Neuronal stem cell (in vitro differentiated cells): ENCODE measurements around the gene SLC7A6.

Experiments
- DNase-seq: peaks from one replicate; pipeline ENCODE4 v3.0.0-alpha.2; 2013; ENCODE audit warnings: low spot score
- H2AFZ ChIP-seq: one replicate; pipeline ENCODE4 v1.6.1; 2013; ENCODE audit warnings: mild to moderate bottlenecking, low read length, inconsistent platforms
- H2AK5ac ChIP-seq: 2 replicates; pipeline ENCODE4 v1.6.1; 2013; ENCODE audit warnings: low read depth, mild to moderate bottlenecking, inconsistent platforms, low read length, moderate library complexity, mixed read lengths
- H2BK120ac ChIP-seq: 2 replicates; pipeline ENCODE4 v1.6.1; 2013; ENCODE audit warnings: low read depth, mild to moderate bottlenecking, inconsistent platforms, low read length, moderate library complexity, mixed read lengths
- H2BK12ac ChIP-seq: one replicate; pipeline ENCODE4 v1.6.1; 2013; ENCODE audit warnings: low read length, inconsistent platforms
- H2BK15ac ChIP-seq: 2 replicates; pipeline ENCODE4 v1.6.1; 2013; ENCODE audit warnings: mild to moderate bottlenecking, low read length, inconsistent platforms, mixed read lengths
- H2BK5ac ChIP-seq: one replicate; pipeline ENCODE4 v1.6.1; 2013; ENCODE audit warnings: inconsistent platforms, mild to moderate bottlenecking, low read length, moderate library complexity
- H3K14ac ChIP-seq: one replicate; pipeline ENCODE4 v1.6.1; 2013; ENCODE audit warnings: low read length, inconsistent platforms
- H3K18ac ChIP-seq: 2 replicates; pipeline ENCODE4 v1.6.1; 2013; ENCODE audit warnings: low read length, inconsistent platforms
- H3K23ac ChIP-seq: 2 replicates; pipeline ENCODE4 v1.6.1; 2013; ENCODE audit warnings: low read depth, mild to moderate bottlenecking, mixed read lengths, low read length, inconsistent platforms; ENCODE audit not compliant: poor library complexity
- H3K27ac ChIP-seq: replicated peaks from 3 replicates; pipeline ENCODE4 v1.5.1; 2013; ENCODE audit warnings: low read length, inconsistent platforms
- H3K27me3 ChIP-seq, 3 experiments: 2 replicates each; pipeline ENCODE4 v1.6.1; 2013; ENCODE audit warnings: low read length in 3 of 3, mild to moderate bottlenecking in 2 of 3, inconsistent platforms in 1 of 3, low read depth in 1 of 3, mixed read lengths in 1 of 3, moderate library complexity in 1 of 3; ENCODE audit not compliant: control insufficient read depth in 3 of 3, insufficient read depth in 3 of 3
- H3K36me3 ChIP-seq, 2 donors: replicated peaks in 1 of 2; 2 replicates each; pipeline ENCODE4 v1.6.1; 2013; ENCODE audit warnings: low read length in 2 of 2; ENCODE audit not compliant: control insufficient read depth in 2 of 2, insufficient read depth in 2 of 2
- H3K4ac ChIP-seq: 2 replicates; pipeline ENCODE4 v1.6.1; 2013; ENCODE audit warnings: inconsistent platforms, mild to moderate bottlenecking, low read length, moderate library complexity
- H3K4me1 ChIP-seq, 2 donors: 1 replicate in 1 of 2; 2 replicates in 1 of 2; pipeline ENCODE4 v1.6.1; 2013; ENCODE audit warnings: low read length in 2 of 2, low read depth in 1 of 2; ENCODE audit not compliant: control insufficient read depth in 2 of 2, insufficient read depth in 1 of 2
- H3K4me2 ChIP-seq: one replicate; pipeline ENCODE4 v1.6.1; 2013; ENCODE audit warnings: mild to moderate bottlenecking, low read length, inconsistent platforms; ENCODE audit not compliant: insufficient read depth, poor library complexity, severe bottlenecking
- H3K4me3 ChIP-seq, 2 donors: 2 replicates each; pipeline ENCODE4 v1.5.1; 2013; ENCODE audit warnings: low read length in 2 of 2, mild to moderate bottlenecking in 2 of 2, inconsistent platforms in 1 of 2, moderate library complexity in 1 of 2
- H3K79me1 ChIP-seq: one replicate; pipeline ENCODE4 v1.6.1; 2013; ENCODE audit warnings: low read depth, mild to moderate bottlenecking, inconsistent platforms, low read length, moderate library complexity
- H3K9ac ChIP-seq: one replicate; pipeline ENCODE4 v1.6.1; 2013; ENCODE audit warnings: mild to moderate bottlenecking, low read depth, low read length, inconsistent platforms; ENCODE audit not compliant: poor library complexity
- H3K9me3 ChIP-seq, 2 donors: replicated peaks in 1 of 2; 2 replicates each; pipeline versions ENCODE3 to v1.6.1; 2013; ENCODE audit warnings: low read length in 2 of 2, mild to moderate bottlenecking in 2 of 2, inconsistent platforms in 1 of 2, low read depth in 1 of 2, mixed read lengths in 1 of 2, moderate library complexity in 1 of 2; ENCODE audit not compliant: control insufficient read depth in 2 of 2, insufficient read depth in 1 of 2
- H4K8ac ChIP-seq: one replicate; pipeline ENCODE4 v1.6.1; 2013; ENCODE audit warnings: low read depth, mild to moderate bottlenecking, inconsistent platforms, low read length, moderate library complexity
- H4K91ac ChIP-seq: one replicate; pipeline ENCODE4 v1.6.1; 2013; ENCODE audit warnings: low read length, low read depth, mild to moderate bottlenecking, inconsistent platforms; ENCODE audit not compliant: poor library complexity
- WGBS, 2 donors: extraction: QIAGEN DNeasy Blood & Tissue Kit; methylation state at CpG; one replicate each; pipeline ENCODE4 v1.1.7; 2013; ENCODE audit warnings: missing lambda C conversion rate in 2 of 2, mixed read lengths in 1 of 2; ENCODE audit not compliant: insufficient read length in 2 of 2, insufficient replicate concordance in 1 of 2; ENCODE audit errors: extremely low coverage in 2 of 2; 5-methylcytosine and 5-hydroxymethylcytosine counted together

Gene SLC7A6

DNA sequence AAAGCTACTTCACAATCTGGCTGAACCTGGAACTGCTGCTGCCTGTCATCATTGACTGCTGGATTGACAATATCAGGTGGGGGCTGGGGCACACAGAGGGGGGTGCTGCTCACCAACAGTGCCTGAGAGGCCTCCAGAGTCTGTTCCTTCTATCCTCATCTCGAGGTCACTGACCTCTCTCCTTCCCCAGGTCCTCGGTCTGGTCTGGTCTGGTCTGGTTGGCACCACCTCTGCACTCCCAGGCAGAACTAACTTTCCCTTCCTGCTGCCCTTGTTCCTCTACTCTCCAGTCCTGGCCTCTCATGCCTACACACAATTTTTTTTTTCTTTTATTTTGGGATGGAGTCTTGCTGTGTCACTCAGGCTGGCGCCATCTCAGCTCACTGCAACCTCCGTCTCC, 15.0 kb upstream of the SLC7A6 start:
- Histone ChIP-seq H3K4me1 (peaks cover 6 to 7% of the 10 kb centered on the region in 2 donors), H2BK12ac (no peak overlapping the region), H4K8ac (no peak overlapping the region), H2BK120ac (no peak overlapping the region), H4K91ac (no peak overlapping the region), H3K9ac (no peak overlapping the region), H2AFZ (no peak overlapping the region), H2BK15ac (no peak overlapping the region), H3K18ac (no peak overlapping the region), H2AK5ac (no peak overlapping the region), H3K4ac (no peak overlapping the region), H3K9me3 (no peaks in the 10 kb centered on the region), H2BK5ac (no peak overlapping the region), H3K27ac (no peak overlapping the region), H3K4me3 (no peak overlapping the region), H3K4me2 (no peak overlapping the region), H3K79me1 (peaks cover 8% of the 10 kb centered on the region), H3K14ac (no peak overlapping the region), H3K23ac (no peak overlapping the region), H3K36me3 (peaks cover 8 to 25% of the 10 kb centered on the region in 2 donors), H3K27me3 (peaks cover 0 to 5% (median 0%) of the 10 kb centered on the region in 3 experiments)
- DNase-seq: no peak
- WGBS, 2 donors: no CpG with 5 or more reads among the region's 4 CpGs

DNA sequence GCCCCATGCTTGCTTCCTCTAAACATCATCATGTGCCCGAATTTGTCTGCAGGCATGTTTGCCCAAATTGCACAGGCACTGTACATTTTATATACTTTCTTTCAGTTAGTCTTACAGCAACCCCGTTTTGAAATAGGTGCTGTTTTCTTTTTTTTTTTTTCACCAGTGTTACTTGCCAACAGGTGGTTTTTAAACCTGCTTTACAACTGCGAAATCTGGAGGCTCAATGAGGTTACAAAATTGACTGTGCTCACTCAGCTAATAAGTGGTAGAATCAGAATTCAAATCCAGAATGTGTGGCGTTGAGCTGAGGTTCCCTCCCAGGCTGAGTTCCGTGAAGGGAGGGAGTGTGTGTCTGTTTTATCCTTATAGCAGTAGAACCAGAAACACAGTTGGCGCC, 13.4 kb upstream of the SLC7A6 start:
- Histone ChIP-seq H3K4ac (no peak overlapping the region), H2BK5ac (no peak overlapping the region), H4K91ac (no peak overlapping the region), H3K36me3 (peaks cover 15 to 39% of the 10 kb centered on the region in 2 donors), H3K9me3 (no peaks in the 10 kb centered on the region), H2BK15ac (no peak overlapping the region), H2BK120ac (no peak overlapping the region), H2AFZ (no peak overlapping the region), H3K27ac (no peak overlapping the region), H3K4me1 (peaks cover under 1% of the 10 kb centered on the region in 2 donors), H3K79me1 (peaks cover 6% of the 10 kb centered on the region), H3K4me3 (no peak overlapping the region), H3K18ac (no peak overlapping the region), H2AK5ac (no peak overlapping the region), H4K8ac (no peak overlapping the region), H2BK12ac (no peak overlapping the region), H3K4me2 (no peak overlapping the region), H3K23ac (no peak overlapping the region), H3K27me3 (no peaks in the 10 kb centered on the region), H3K14ac (no peak overlapping the region), H3K9ac (no peak overlapping the region)
- no peak for DNase-seq
- no CpG with 5 or more reads among the region's 6 CpGs for WGBS, 2 donors

DNA sequence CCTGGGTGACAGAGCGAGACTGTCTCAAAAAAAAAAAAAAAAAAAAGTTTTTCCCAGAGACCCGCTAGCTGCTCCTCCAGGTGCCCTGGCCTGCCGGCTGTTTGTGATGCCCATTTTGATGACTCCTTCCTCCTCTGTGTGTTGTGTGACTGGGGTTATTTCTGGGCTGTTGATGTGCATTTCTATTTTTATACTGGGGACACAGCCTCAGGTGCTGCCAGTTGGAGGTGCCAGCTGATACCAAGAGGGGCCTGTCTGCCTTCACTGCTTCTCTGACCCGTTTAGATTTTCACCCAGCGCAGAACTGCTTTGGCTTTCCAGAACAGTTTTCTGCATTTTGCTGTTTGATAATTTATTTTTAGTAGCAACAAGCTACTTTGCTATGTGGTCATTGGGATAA, 12.5 kb upstream of the SLC7A6 start:
- H2BK12ac ChIP-seq: no peak overlapping the region
- H3K27me3 ChIP-seq: no peaks in the 10 kb centered on the region
- no peak overlapping the region for H2BK120ac ChIP-seq
- H3K79me1 ChIP-seq: peaks cover 3% of the 10 kb centered on the region
- no peak overlapping the region for H2AK5ac ChIP-seq
- WGBS, 2 donors: no CpG with 5 or more reads among the region's 5 CpGs
- H3K4me2 ChIP-seq: no peak overlapping the region
- no peaks in the 10 kb centered on the region for H3K4me1 ChIP-seq
- no peak overlapping the region for H4K8ac ChIP-seq
- H4K91ac ChIP-seq: no peak overlapping the region
- no peak overlapping the region for H3K18ac ChIP-seq
- peaks cover 17 to 43% of the 10 kb centered on the region in 2 donors for H3K36me3 ChIP-seq
- no peak overlapping the region for H2BK15ac ChIP-seq
- no peak overlapping the region for H3K23ac ChIP-seq
- H2AFZ ChIP-seq: no peak overlapping the region
- H3K9me3 ChIP-seq: no peaks in the 10 kb centered on the region
- H3K9ac ChIP-seq: no peak overlapping the region
- no peak overlapping the region for H3K27ac ChIP-seq
- no peak overlapping the region for H3K4me3 ChIP-seq
- DNase-seq: no peak
- no peak overlapping the region for H3K4ac ChIP-seq
- no peak overlapping the region for H3K14ac ChIP-seq
- no peak overlapping the region for H2BK5ac ChIP-seq

DNA sequence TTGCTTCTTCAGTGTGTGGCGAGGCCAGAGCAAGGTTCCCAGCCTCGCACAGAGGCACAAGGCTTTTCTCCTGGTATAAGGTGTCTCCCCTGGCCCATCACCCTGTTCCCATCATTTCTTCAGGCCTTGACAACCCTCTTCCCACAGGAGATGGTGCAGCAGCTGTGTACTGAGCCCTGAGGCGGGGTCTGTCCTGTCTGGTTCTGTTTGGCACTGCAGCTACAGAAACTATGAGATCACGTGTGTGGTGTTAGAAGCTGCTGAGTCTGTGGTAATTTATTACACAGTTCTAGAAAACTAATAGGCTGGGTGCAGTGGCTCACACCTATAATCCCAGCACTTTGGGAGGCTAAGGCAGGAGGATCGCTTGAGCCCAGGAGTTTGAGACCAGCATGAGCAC, 11.9 kb upstream of the SLC7A6 start:
- no peak overlapping the region for H3K9ac ChIP-seq
- H3K18ac ChIP-seq: no peak overlapping the region
- no peak overlapping the region for H2AK5ac ChIP-seq
- no peak overlapping the region for H3K4ac ChIP-seq
- H3K36me3 ChIP-seq: peaks cover 17 to 43% of the 10 kb centered on the region in 2 donors
- no peak overlapping the region for H2BK5ac ChIP-seq
- no peaks in the 10 kb centered on the region for H3K27me3 ChIP-seq
- H4K8ac ChIP-seq: no peak overlapping the region
- H2BK15ac ChIP-seq: no peak overlapping the region
- no peak overlapping the region for H3K14ac ChIP-seq
- no peak overlapping the region for H3K27ac ChIP-seq
- no peak overlapping the region for H3K4me2 ChIP-seq
- H2BK12ac ChIP-seq: no peak overlapping the region
- H2BK120ac ChIP-seq: no peak overlapping the region
- no CpG with 5 or more reads among the region's 5 CpGs for WGBS, 2 donors
- no peaks in the 10 kb centered on the region for H3K9me3 ChIP-seq
- H3K4me1 ChIP-seq: peaks cover 1 to 2% of the 10 kb centered on the region in 2 donors
- no peak overlapping the region for H3K4me3 ChIP-seq
- no peak overlapping the region for H2AFZ ChIP-seq
- H3K79me1 ChIP-seq: peaks cover 1% of the 10 kb centered on the region
- H4K91ac ChIP-seq: no peak overlapping the region
- H3K23ac ChIP-seq: no peak overlapping the region
- no peak for DNase-seq
